Endothelial cell of umbilical vein (primary cell): ENCODE results near the gene UNC119B. TPM values are rescaled to one million over a fixed set of nuclear protein-coding genes. Genes with fewer than 3 reads are reported as not detected.

Experiments
- BruUV-seq: library from RNA; stranded (reverse); fragments of 400-500 nt; replicated peaks from 2 replicates; lab custom pipeline; 2021; lab: Mats Ljungman, UMichigan
- CTCF ChIA-PET: fragments of 300-600, 350-600 bp; sonication (Branson Sonifier 250); formaldehyde crosslinking; loops from one replicate; lab custom pipeline; 2021; ENCODE audit warnings: antibody characterized with exemption, inconsistent platforms; lab: Charles Lee
- POLR2A ChIA-PET: fragments of 300-600, 350-600 bp; sonication (Branson Sonifier 250); formaldehyde crosslinking; loops from one replicate; lab custom pipeline; 2021; ENCODE audit warnings: antibody characterized with exemption, inconsistent platforms; lab: Charles Lee
- DNase-seq: peaks from one replicate; pipeline ENCODE4 v3.0.0-alpha.2; 2011; ENCODE audit warnings: low read depth, low spot score
- FAIRE-seq: peaks from 2 replicates; lab custom pipeline; 2011; peaks lifted over from hg19 to GRCh38; lab: Jason Lieb, UNC
- H2AFZ ChIP-seq: 2 replicates; pipeline ENCODE4 v1.6.0; 2012; ENCODE audit warnings: low read depth, low read length, control low read depth, inconsistent platforms
- H3K27ac ChIP-seq: 2 replicates; pipeline ENCODE4 v1.5.1; 2011; ENCODE audit warnings: low read depth, mild to moderate bottlenecking, control low read depth, low read length, moderate library complexity; ENCODE audit not compliant: insufficient read depth
- H3K27me3 ChIP-seq, 2 experiments: 2 replicates each; pipeline versions ENCODE4 v1.6.0 to v1.6.1; 2011; ENCODE audit warnings: low read length in 2 of 2, mixed read lengths in 1 of 2; ENCODE audit not compliant: control insufficient read depth in 2 of 2, insufficient read depth in 2 of 2
- H3K36me3 ChIP-seq, 2 experiments: 2 replicates in 1 of 2; 3 replicates in 1 of 2; pipeline ENCODE4 v1.5.1; 2011; ENCODE audit warnings: low read length in 2 of 2, mild to moderate bottlenecking in 1 of 2, moderate library complexity in 1 of 2; ENCODE audit not compliant: control insufficient read depth in 2 of 2, insufficient read depth in 2 of 2; ENCODE audit errors: extremely low read depth in 1 of 2
- H3K4me1 ChIP-seq: 3 replicates; pipeline ENCODE4 v1.5.1; 2011; ENCODE audit warnings: mild to moderate bottlenecking, low read length; ENCODE audit not compliant: control insufficient read depth, insufficient read depth; ENCODE audit errors: extremely low read depth
- H3K4me2 ChIP-seq: 2 replicates; pipeline ENCODE4 v1.6.1; 2011; ENCODE audit warnings: low read length, control low read depth, mixed read lengths; ENCODE audit not compliant: insufficient read depth
- H3K4me3 ChIP-seq, 3 experiments: fragments of 200-600 bp in 1 of 3; sonication (generic), shearing (Covaris generic) in 1 of 3; replicated peaks in 1 of 3; 2 replicates each; pipeline ENCODE4 v1.5.1; 2011 to 2016; ENCODE audit warnings: control low read depth in 3 of 3, low read length in 3 of 3, mild to moderate bottlenecking in 2 of 3, inconsistent platforms in 1 of 3, low read depth in 1 of 3, moderate library complexity in 1 of 3; ENCODE audit not compliant: insufficient read depth in 1 of 3
- H3K79me2 ChIP-seq: 2 replicates; pipeline ENCODE4 v1.6.0; 2012; ENCODE audit warnings: low read length, inconsistent platforms; ENCODE audit not compliant: control insufficient read depth, insufficient read depth
- H3K9ac ChIP-seq: replicated peaks from 2 replicates; pipeline ENCODE3; 2011; ENCODE audit warnings: low read length, control low read depth; ENCODE audit not compliant: insufficient read depth; ENCODE audit errors: extremely low read depth
- H3K9me1 ChIP-seq: replicated peaks from 3 replicates; pipeline ENCODE4 v1.6.0; 2011; ENCODE audit warnings: mild to moderate bottlenecking, low read length; ENCODE audit not compliant: control insufficient read depth, insufficient read depth; ENCODE audit errors: extremely low read depth
- H3K9me3 ChIP-seq: replicated peaks from 2 replicates; pipeline ENCODE4 v1.5.1; 2012; ENCODE audit warnings: low read length, inconsistent platforms; ENCODE audit not compliant: control insufficient read depth, insufficient read depth
- H4K20me1 ChIP-seq: replicated peaks from 2 replicates; pipeline ENCODE3; 2011; ENCODE audit warnings: mild to moderate bottlenecking, low read length; ENCODE audit not compliant: control insufficient read depth, insufficient read depth; ENCODE audit errors: extremely low read depth
- EZH2 ChIP-seq: IDR thresholded peaks from 2 replicates; pipeline ENCODE4 v1.6.1; 2012; ENCODE audit warnings: borderline replicate concordance, low read depth, mild to moderate bottlenecking, moderate library complexity, low read length, inconsistent platforms; ENCODE audit not compliant: severe bottlenecking
- GATA2 ChIP-seq: IDR thresholded peaks from 2 replicates; pipeline ENCODE4 v1.7.0; 2011; ENCODE audit warnings: low read depth, mild to moderate bottlenecking, moderate library complexity, mixed read lengths, low read length; ENCODE audit not compliant: insufficient read length, insufficient read depth
- JUN ChIP-seq: IDR thresholded peaks from 2 replicates; pipeline ENCODE4 v1.6.1; 2011; ENCODE audit warnings: borderline replicate concordance, low read depth; ENCODE audit not compliant: insufficient read length, insufficient read depth
- POLR2A ChIP-seq: IDR thresholded peaks from 2 replicates; pipeline ENCODE4 v1.6.1; 2012; ENCODE audit warnings: low read depth, mild to moderate bottlenecking, control low read depth, low read length
- dilution Hi-C: fragments of 300-500 bp; cut with MboI; formaldehyde crosslinking; loops from one replicate; pipeline ENCODE4 v1.15.0; 2019; ENCODE audit warnings: low sequenced_read_pairs; ENCODE audit not compliant: extremely low pct_ligation_motif_present
- intact Hi-C: fragments of 100-400 bp; cut with micrococcal nuclease; formaldehyde crosslinking; loops from one replicate; pipeline ENCODE4 v1.10.0; 2022
- polyA plus RNA-seq, 4 experiments: library from polyadenylated mRNA; depleted of rRNA in 3 of 4; stranded (reverse) in 3 of 4; unstranded in 1 of 4; fragments of >200 nt; gene quantifications; 2 replicates each; pipeline versions ENCODE4 v1.2.1 to v1.2.3, GENCODE V29; 2011 to 2012; ENCODE audit warnings: missing spikeins in 1 of 4
- total RNA-seq: library from RNA; stranded (reverse); gene quantifications from 2 replicates; pipeline ENCODE4 v1.2.3, GENCODE V29; 2021

Gene UNC119B
- total and polyA plus RNA-seq, 2 donors (not counting 3 experiments of a cell fraction or from before 2014, with no cell fraction given) = 23.1 to 33.7 TPM

DNA sequence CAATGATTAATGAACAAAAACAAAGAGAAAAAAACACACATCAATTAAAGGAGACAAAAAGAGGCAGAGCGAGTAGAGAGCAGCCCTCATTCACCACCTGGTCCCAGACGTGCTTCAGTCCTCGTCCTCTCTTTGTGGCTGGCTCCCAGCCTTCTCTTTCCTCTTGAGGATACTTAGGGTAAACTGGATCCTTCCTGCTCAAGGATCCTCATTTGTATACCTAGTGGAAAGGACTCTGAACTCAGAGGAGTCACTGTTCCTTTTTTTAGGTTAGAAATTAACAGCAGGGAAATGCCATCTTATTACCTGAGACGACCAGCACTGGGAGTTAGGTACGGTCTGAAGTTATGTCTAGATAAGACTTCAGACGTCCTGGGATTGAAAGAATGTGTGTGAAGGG is 13.6 kb upstream of the UNC119B start:
- dilution Hi-C loops = no loop called here
- no peak for FAIRE-seq

DNA sequence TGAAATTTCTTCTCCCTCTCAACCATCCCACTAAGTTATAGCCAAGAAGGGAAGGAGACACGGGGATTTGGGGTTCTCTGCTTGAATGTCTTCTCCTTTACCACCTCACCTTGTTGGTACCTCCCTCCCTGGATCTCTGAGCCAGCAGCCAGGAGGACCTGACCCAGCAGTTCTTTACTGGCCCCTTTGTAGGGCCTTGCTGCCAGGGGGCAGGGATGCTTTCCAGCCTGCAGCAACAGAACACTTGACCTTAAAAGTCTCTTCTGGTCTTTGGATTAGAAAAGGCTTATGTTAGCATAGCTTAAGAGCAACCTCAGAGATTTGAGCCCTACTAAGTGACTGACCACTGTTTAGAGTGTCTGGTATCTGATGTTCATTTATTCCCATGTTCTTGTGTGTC is 12.9 kb upstream of the UNC119B start:
- CTCF ChIA-PET = interaction anchor here (1.2 to 3.3 kb wide), 3 partner anchors 9 to 48 kb away, joined by 3 to 17 read pairs (median 15); no protein-coding TSS in a partner anchor
- Histone ChIP-seq H4K20me1 (no peaks in the 10 kb centered on the region), H3K79me2 (peaks cover 9% of the 10 kb centered on the region), H3K4me2 (no peak overlapping the region), H2AFZ (no peak overlapping the region), H3K36me3 (peaks cover 34 to 45% of the 10 kb centered on the region in 2 experiments), H3K9ac (no peak overlapping the region), H3K9me3 (no peaks in the 10 kb centered on the region), H3K4me1 (peaks cover 25% of the 10 kb centered on the region), H3K27me3 (no peaks in the 10 kb centered on the region), H3K27ac (no peak overlapping the region), H3K9me1 (no peaks in the 10 kb centered on the region), H3K4me3 (no peak overlapping the region)
- dilution Hi-C loops (no loop called here), intact Hi-C loops (loop anchor here (1.0 kb wide), 1 partner anchor 10 kb away; the partner anchor contains the start of gene MLEC)
- no TSS peak for BruUV-seq
- POLR2A ChIA-PET = no interaction called here
- no peak for DNase-seq
- TF ChIP-seq GATA2 (no peak), EZH2 (no peak)
- FAIRE-seq = no peak

More for the DNA sequence above, 13.6 kb upstream of the UNC119B start:
- no peak for DNase-seq
- H3K27me3 ChIP-seq = no peaks in the 10 kb centered on the region
- intact Hi-C loops = loop anchor here (1.0 kb wide), 1 partner anchor 9 kb away; the partner anchor contains the start of gene MLEC
- ChIA-PET POLR2A (no interaction called here), CTCF (interaction anchor here (2.7 kb wide), 1 partner anchor 47 kb away, joined by 15 read pairs; no protein-coding TSS in a partner anchor)
- H3K27ac ChIP-seq = no peak overlapping the region
- no peak overlapping the region for H2AFZ ChIP-seq
- no peaks in the 10 kb centered on the region for H3K9me1 ChIP-seq
- peaks cover 29% of the 10 kb centered on the region for H3K4me1 ChIP-seq
- no TSS peak for BruUV-seq
- H3K36me3 ChIP-seq = peaks cover 32 to 42% of the 10 kb centered on the region in 2 experiments
- no peaks in the 10 kb centered on the region for H3K9me3 ChIP-seq
- H4K20me1 ChIP-seq = no peaks in the 10 kb centered on the region
- TF ChIP-seq POLR2A (no peak), JUN (no peak)
- no peak overlapping the region for H3K4me2 ChIP-seq
- no peak overlapping the region for H3K9ac ChIP-seq
- peaks cover 15% of the 10 kb centered on the region for H3K79me2 ChIP-seq
- H3K4me3 ChIP-seq = no peak overlapping the region
